Measurements from ENCODE around the gene KCNJ10.
"Not testable (repeated sequence)": the region's sequence is repeated elsewhere in the genome, so short reads cannot be mapped to it uniquely, and the experiment has no call there.

Gene KCNJ10

DNA sequence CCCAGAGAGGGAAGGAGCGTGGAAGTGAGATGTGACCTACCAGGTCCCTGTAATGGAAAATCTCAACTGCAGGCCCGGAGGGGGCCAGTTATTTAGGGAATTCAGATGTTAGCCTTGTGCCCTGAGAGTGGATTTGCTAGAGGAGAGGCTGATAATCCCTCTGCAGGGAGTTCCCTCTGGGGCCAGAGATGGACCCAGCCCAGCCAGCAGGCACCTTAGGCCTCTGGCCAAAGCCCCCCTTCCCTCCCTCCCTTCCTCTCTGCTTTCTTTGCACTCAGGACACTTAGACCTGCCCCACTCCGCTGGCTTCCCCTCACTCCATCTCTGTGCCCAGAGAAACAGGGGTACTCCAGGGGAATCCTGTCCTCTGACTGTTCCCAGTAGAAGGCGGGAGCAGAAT, 44.1 kb upstream of the KCNJ10 start:
- Histone ChIP-seq H3K9me3 (ENCODE audit: control insufficient read depth, insufficient read depth, low read length) (no peaks in the 10 kb centered on the region), H3K4me1 (ENCODE audit: control insufficient read depth, low read length) (no peaks in the 10 kb centered on the region), H3K4me2 (ENCODE audit: low read length) (no peak overlapping the region), H4K20me1 (ENCODE audit: control insufficient read depth, insufficient read depth, low read depth, low read length) (no peaks in the 10 kb centered on the region), H3K9me2 (replicated peaks; ENCODE audit: control insufficient read depth, low read length) (no peaks in the 10 kb centered on the region), H3K27ac (ENCODE audit: low read depth, low read length) (no peak overlapping the region), H3K27me3 (ENCODE audit: control insufficient read depth, low read length) (peaks cover 18% of the 10 kb centered on the region), H3K79me2 (ENCODE audit: control insufficient read depth, low read length) (no peaks in the 10 kb centered on the region), H3K4me3 (ENCODE audit: low read length) (no peak overlapping the region), H3K36me3 (ENCODE audit: control insufficient read depth, low read length) (no peaks in the 10 kb centered on the region), H3F3A (ENCODE audit: control insufficient read depth, insufficient read depth) (no peaks in the 10 kb centered on the region)
- no peak for TF ChIP-seq EZH2phosphoT487 (IDR thresholded peaks at IDR 0.05; ENCODE audit: borderline replicate concordance, low read length)
- TF ChIP-seq, protein P1, sequence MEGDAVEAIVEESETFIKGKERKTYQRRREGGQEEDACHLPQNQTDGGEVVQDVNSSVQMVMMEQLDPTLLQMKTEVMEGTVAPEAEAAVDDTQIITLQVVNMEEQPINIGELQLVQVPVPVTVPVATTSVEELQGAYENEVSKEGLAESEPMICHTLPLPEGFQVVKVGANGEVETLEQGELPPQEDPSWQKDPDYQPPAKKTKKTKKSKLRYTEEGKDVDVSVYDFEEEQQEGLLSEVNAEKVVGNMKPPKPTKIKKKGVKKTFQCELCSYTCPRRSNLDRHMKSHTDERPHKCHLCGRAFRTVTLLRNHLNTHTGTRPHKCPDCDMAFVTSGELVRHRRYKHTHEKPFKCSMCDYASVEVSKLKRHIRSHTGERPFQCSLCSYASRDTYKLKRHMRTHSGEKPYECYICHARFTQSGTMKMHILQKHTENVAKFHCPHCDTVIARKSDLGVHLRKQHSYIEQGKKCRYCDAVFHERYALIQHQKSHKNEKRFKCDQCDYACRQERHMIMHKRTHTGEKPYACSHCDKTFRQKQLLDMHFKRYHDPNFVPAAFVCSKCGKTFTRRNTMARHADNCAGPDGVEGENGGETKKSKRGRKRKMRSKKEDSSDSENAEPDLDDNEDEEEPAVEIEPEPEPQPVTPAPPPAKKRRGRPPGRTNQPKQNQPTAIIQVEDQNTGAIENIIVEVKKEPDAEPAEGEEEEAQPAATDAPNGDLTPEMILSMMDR (IDR thresholded peaks at IDR 0.05; ENCODE audit: low read depth, low read length, poor library complexity, severe bottlenecking), result no peak

GRCh38 chr1:160113407-160113806, 43.4 kb upstream of the KCNJ10 start:
- Histone ChIP-seq H3F3A (ENCODE audit: control insufficient read depth, insufficient read depth) (no peaks in the 10 kb centered on the region), H3K4me2 (ENCODE audit: low read length) (no peak overlapping the region), H4K20me1 (ENCODE audit: control insufficient read depth, insufficient read depth, low read depth, low read length) (no peaks in the 10 kb centered on the region), H3K4me1 (ENCODE audit: control insufficient read depth, low read length) (no peaks in the 10 kb centered on the region), H3K27ac (ENCODE audit: low read depth, low read length) (no peak overlapping the region), H3K4me3 (ENCODE audit: low read length) (no peak overlapping the region), H3K9me3 (ENCODE audit: control insufficient read depth, insufficient read depth, low read length) (no peaks in the 10 kb centered on the region), H3K27me3 (ENCODE audit: control insufficient read depth, low read length) (peaks cover 18% of the 10 kb centered on the region), H3K36me3 (ENCODE audit: control insufficient read depth, low read length) (no peaks in the 10 kb centered on the region), H3K79me2 (ENCODE audit: control insufficient read depth, low read length) (no peaks in the 10 kb centered on the region), H3K9me2 (replicated peaks; ENCODE audit: control insufficient read depth, low read length) (no peaks in the 10 kb centered on the region)
- TF ChIP-seq, protein P1 (IDR thresholded peaks at IDR 0.05; ENCODE audit: low read depth, low read length, poor library complexity, severe bottlenecking), result no peak
- TF ChIP-seq EZH2phosphoT487 (IDR thresholded peaks at IDR 0.05; ENCODE audit: borderline replicate concordance, low read length), result no peak

DNA sequence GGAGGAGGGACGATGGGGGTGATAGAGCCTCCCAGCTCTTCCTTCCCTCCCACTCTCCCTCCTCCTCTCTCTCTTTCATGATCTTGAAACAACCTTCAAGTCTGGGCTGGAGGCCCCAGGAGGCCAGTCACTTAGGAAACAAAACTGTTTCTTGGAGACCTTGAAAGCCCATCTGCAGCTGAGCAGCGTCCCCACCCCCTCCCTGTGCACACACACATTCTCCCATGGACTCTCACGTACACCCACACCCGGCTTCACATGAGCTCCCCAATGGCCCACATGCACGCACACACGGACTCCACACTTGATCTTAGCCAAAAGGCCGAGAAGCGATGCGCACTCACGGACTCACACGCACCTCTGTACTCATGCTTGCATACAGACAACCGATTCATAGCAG, 42.4 kb upstream of the KCNJ10 start:
- H3K4me2 ChIP-seq (ENCODE audit: low read length), result no peak overlapping the region
- H3K79me2 ChIP-seq (ENCODE audit: control insufficient read depth, low read length), result no peaks in the 10 kb centered on the region
- no peaks in the 10 kb centered on the region for H3F3A ChIP-seq (ENCODE audit: control insufficient read depth, insufficient read depth)
- H3K27me3 ChIP-seq (ENCODE audit: control insufficient read depth, low read length), result peaks cover 14% of the 10 kb centered on the region
- H3K9me2 ChIP-seq (replicated peaks; ENCODE audit: control insufficient read depth, low read length), result no peaks in the 10 kb centered on the region
- no peaks in the 10 kb centered on the region for H3K9me3 ChIP-seq (ENCODE audit: control insufficient read depth, insufficient read depth, low read length)
- H3K4me3 ChIP-seq (ENCODE audit: low read length), result no peak overlapping the region
- no peak overlapping the region for H3K27ac ChIP-seq (ENCODE audit: low read depth, low read length)
- H3K36me3 ChIP-seq (ENCODE audit: control insufficient read depth, low read length), result no peaks in the 10 kb centered on the region
- no peak for TF ChIP-seq EZH2phosphoT487 (IDR thresholded peaks at IDR 0.05; ENCODE audit: borderline replicate concordance, low read length)
- TF ChIP-seq, protein P1 (IDR thresholded peaks at IDR 0.05; ENCODE audit: low read depth, low read length, poor library complexity, severe bottlenecking), result no peak
- no peaks in the 10 kb centered on the region for H3K4me1 ChIP-seq (ENCODE audit: control insufficient read depth, low read length)
- H4K20me1 ChIP-seq (ENCODE audit: control insufficient read depth, insufficient read depth, low read depth, low read length), result no peaks in the 10 kb centered on the region

DNA sequence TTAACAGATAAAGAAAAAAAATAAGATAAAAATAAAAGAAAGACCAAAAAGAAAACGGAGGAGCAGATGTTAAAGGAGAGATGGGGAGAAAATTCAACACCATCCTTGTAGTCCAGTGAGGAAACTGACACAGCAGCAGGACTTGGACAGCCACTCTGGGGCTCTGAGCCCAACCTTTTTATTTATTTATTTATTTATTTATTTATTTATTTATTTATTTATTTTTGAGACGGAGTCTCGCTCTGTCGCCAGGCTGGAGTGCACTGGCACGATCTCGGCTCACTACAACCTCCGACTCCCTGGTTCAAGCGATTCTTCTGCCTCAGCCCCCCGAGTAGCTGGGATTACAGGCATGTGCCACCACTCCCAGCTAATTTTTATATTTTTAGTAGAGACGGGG, 41.5 kb upstream of the KCNJ10 start:
- H3K27ac ChIP-seq (ENCODE audit: low read depth, low read length); H3K4me2 ChIP-seq (ENCODE audit: low read length); H3K4me1 ChIP-seq (ENCODE audit: control insufficient read depth, low read length); H3K27me3 ChIP-seq (ENCODE audit: control insufficient read depth, low read length); H3K4me3 ChIP-seq (ENCODE audit: low read length); H3K9me3 ChIP-seq (ENCODE audit: control insufficient read depth, insufficient read depth, low read length); H3K9me2 ChIP-seq (replicated peaks; ENCODE audit: control insufficient read depth, low read length); H3K36me3 ChIP-seq (ENCODE audit: control insufficient read depth, low read length); H3F3A ChIP-seq (ENCODE audit: control insufficient read depth, insufficient read depth); H4K20me1 ChIP-seq (ENCODE audit: control insufficient read depth, insufficient read depth, low read depth, low read length); H3K79me2 ChIP-seq (ENCODE audit: control insufficient read depth, low read length): not testable (repeated sequence)
